Measurements from ENCODE around the gene GLYAT.

GLYAT gene

DNA sequence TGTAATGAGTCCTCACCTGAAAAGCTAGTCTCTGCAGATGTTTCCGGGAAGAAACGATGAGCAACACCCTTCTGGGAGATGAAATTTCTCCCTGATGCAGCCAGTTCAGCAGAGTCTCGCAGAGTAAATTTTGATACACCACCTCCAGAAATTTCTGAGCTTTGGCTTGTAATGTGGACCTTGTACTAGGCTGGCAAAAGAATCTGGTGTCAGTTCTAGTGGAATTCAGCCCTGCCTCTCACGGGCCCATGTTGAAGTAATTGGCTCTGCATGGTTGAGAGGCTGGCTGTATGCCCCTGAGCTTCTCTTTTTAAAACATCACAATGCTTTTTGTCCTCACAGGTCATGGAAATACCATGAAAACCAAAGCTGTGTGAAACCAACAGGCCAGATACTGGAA, at the start of gene GLYAT:
Gene GLYAT (minus strand): TSS at position 125 of the 400 bp plus-strand sequence. CDS start 7,447 bp downstream, outside the sequence.
- DNase-seq, result no peak

DNA sequence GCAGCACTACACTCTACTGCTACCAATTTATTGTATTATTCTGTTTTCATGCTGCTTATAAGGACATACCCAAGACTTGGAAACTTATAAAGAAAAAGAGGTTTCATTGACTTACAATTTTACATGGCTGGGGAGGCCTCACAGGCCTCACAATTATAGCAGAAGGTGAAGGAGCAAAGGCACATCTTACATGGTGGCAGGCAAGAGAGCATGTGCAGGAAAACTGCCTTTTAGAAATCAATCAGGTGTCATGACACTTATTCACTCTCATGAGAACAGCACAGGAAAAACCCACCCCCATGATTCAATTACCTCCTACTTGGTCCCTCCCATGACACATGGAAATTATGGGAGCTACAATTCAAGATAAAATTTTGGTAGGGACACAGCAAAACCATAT, 49.6 kb upstream of the GLYAT start:
- no peak for DNase-seq

GRCh38 chr11:58780578-58780977, 48.8 kb upstream of the GLYAT start:
- DNase-seq, result no peak

DNA sequence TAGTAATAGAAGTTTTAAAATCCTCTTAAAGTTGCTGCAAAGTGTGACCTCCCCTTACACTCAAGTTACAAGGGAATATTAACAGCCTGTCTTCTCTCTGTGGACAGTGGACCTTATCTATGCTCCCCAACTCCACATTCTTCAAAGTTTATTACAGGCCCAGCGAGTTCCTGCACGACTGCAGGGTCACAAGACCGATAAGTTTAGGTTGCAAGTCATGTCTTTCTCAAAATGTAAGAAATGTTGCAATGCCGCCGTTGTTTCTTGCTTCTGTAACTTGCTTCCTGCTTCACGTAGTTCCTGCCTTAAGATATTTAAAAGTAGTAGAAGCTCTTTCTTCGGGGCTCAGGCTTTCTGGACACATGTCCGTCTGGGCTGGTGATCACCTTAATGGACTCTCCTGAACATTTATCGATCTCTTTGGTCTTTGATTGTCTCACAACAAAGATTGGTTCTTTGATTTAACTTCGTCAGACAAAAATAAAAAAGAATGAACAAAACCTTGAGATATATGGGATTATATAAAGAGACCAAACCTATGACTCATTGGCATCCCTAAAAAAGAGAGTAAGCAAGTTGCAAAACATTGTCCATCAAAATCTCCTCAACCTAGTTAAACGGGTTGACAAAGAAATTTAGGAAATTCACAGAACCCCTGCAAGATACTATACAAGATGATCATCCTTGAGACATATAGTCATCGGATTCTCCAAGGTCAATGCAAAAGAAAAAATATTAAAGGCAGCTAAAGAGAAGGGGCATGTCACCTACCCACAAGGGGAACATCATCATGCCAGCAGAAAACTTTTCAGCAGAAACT, 45.4 kb upstream of the GLYAT start:
- no peak for DNase-seq

GRCh38 chr11:58775066-58775708, 43.4 kb upstream of the GLYAT start:
- no peak for DNase-seq

DNA sequence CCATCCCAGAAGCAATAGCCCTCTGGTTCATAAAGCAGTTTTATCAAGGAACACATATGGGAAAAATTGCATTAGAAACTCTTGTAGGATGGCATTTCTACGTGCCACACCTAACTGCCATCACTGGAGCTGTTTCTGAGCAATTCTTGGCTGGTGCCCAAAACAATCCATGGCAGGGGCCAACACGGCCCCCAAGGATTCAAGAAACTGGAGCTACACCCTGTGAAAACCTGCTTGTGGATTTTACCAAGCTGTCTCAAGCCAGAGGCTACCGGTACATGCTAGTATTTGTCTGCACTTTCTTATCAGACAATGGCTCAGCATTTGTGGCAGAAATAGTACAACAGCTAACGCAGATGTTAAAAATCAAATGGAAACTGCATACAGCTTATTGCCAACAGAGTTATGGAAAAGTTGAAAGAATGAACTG, 42.4 kb upstream of the GLYAT start:
- no peak for DNase-seq

GRCh38 chr11:58773337-58773736, 41.6 kb upstream of the GLYAT start:
- no peak for DNase-seq

- DNase-seq, result no peak
These were observed 40.9 kb upstream of the GLYAT start for GRCh38 chr11:58772329-58773285.

- DNase-seq, result no peak
These were observed 39.7 kb upstream of the GLYAT start for GRCh38 chr11:58771458-58771855.

DNA sequence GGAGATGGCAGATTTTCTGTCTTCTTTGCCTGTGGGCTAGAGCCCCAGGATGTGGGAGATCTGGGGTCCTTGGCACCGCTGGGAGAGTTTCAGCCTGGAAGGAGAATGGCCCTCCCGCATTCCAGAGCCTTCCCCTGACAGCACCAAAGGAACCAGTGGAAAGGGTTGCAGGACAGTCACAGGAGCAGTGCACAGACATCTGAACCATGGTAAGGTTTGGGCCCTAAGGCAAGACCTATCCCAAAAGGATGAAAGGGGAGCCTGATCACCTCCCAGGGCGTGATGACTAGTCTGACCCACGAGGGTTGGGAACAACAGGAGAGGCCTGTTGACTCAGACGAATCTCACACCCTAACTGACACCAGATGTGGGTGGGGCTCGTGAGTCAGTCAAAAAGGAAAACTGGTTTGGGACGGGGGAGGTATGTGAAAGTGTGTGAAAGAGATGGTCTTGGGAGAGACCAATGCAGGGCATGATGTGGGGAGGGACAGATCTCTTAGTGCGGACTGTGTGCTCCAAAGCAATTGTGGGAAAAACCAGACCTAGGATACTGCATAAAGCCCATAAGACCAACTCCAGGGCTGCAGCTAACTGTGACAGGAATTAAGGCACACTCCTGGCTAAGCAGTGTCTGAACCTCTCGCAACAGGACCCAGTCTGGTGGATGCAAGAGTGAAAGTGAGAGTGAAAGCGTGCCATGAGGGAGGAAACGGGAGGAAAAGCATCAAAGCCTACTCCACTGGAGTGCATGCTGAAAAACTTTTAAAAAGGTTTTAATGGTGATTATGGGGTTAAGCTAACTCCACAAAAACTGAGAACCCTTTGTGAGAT, 39.1 kb upstream of the GLYAT start:
- DNase-seq, result no peak

GRCh38 chr11:58770166-58770565, 38.4 kb upstream of the GLYAT start:
- no peak for DNase-seq

DNA sequence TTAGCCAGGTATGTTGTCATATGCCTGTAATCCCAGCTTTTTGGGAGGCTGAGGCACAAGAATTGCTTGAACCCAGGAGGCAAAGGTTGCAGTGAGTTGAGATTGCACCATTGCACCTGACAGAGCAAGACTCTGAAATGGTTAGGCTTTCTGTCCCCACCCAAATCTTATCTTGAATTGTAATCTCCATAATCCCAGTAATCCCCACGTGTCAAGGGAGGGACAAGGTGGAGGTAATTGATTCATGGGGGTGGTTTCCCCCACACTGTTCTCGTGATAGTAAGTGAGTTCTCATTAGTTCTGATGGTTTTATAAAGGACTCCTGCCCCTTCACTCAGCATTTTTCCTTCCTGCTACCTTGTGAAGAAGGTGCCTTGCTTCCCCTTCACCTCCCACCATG, 37.6 kb upstream of the GLYAT start:
- no peak for DNase-seq

DNA sequence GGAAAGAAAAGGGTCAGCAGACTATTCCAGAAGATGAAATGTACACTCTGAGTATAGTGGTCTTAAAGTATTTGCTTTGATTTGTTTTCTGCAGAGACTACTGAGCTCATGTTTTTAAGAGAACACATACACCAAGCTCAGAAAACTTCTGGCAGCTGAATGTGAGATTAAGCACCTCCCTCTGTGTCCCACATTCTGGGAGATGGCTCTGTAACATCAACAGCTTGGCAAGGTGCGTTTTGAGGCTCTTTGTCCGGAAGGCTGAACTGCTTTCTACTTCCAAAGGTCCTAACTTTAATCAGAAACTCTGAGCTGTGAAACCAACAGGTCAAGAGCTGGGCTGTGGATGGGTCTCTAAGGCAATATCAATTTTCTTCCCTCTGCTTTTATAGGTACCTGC, 36.4 kb upstream of the GLYAT start:
- no peak for DNase-seq

DNA sequence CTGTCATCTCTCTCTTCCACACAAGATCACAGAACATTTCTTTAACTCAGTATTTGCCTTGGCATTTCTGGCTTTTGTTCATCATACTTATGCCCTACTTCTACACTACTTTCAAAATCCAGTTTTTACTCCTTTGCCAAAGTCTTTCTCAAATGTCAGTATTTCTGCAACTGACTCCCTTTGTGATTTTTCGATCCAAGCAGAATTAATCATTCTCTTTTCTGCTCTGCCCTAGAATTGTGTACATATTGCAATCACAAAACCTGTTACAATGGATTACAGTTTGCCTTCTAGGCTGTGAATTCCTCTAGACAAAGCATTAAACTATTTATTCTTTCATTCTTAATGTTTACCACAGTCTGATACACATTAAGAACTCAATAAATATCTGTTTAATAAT, 33.3 kb upstream of the GLYAT start:
- no peak for DNase-seq

GRCh38 chr11:58763120-58763490, 31.4 kb upstream of the GLYAT start:
- DNase-seq, result no peak

GRCh38 chr11:58762284-58763119, 30.8 kb upstream of the GLYAT start:
- DNase-seq, result no peak

DNA sequence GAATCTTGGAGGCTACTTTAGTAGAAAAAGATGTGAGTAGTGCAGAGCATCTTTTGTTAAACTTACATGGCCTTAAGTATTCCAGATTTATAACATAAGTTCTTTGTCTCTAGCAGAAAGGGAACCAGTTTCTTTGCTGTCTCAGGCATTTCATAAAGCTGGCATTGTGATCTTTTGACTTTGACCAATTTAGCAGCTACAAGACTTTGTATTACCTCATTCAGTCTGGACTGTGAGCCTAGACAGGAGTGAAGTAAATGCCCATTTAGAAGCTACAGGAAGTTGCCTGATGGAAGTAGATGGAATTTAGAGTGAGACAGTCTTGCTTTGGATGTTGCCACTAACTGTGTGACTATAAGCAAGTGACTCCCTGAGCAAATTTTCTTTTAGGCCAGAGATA, 25.7 kb upstream of the GLYAT start:
- no peak for DNase-seq

GRCh38 chr11:58745705-58746364, 14.1 kb upstream of the GLYAT start:
- DNase-seq, result no peak

DNA sequence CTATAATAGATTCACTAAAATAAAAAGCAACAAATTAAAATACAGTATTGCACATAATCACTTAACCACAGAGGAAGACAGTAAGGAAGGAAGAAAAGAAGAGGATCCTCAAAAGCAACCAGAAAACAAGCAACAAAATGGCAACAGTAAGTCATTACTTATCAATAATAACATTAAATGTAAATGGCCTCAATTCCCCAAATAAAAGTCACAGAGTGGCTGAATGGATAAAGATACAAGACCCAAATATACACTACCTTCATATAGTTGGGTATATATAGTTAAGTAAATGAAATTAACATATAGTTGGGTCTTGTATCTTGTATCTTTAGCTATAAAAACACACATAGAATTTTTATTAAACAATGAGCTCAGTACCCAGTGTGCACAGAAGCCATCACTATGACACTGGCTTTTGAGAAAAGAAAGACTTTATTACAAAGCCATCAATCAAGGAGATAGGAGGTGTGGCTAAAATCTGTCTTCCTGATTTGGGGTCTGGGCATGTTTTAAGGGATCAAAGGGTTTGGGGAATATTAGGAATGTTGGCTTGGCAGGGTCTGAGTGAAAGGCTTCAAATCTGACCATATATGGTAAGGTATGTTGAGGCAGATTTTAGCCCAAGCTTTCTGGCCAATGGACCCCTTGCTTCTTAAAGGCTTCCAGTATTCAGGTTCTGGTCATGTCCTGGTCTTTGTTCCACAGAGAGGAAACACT, 13.4 kb upstream of the GLYAT start:
- DNase-seq, result no peak

Data from NCI-H2227 treated with DMSO at 0.1 percent for 48 hours (cell line).